Germinal center (tissue), 1 donor: ENCODE measurements around the gene COA7.
"Not testable (repeated sequence)": the region's sequence is repeated elsewhere in the genome, so short reads cannot be mapped to it uniquely, and the experiment has no call there.

Experiments
- DNase-seq: peaks from one replicate; pipeline ENCODE4 v3.0.0; 2012; ENCODE audit warnings: mixed read lengths, low spot score

COA7 gene

GRCh38 chr1:52706136-52706670 lies 8.1 kb upstream of the COA7 start:
- DNase-seq: no peak

- DNase-seq: peak; percentile 90
Measured at GRCh38 chr1:52702886-52703787, 5.0 kb upstream of the COA7 start.

GRCh38 chr1:52695627-52696026 lies 2.5 kb downstream of the COA7 start:
- no peak for DNase-seq

GRCh38 chr1:52693843-52694242 lies 4.3 kb downstream of the COA7 start:
- no peak for DNase-seq

GRCh38 chr1:52693351-52693750 lies 4.8 kb downstream of the COA7 start:
- not testable (repeated sequence) for DNase-seq

- DNase-seq: no peak
Measured at GRCh38 chr1:52692697-52693096, 5.5 kb downstream of the COA7 start.

GRCh38 chr1:52691821-52692220 lies 6.3 kb downstream of the COA7 start:
- DNase-seq: no peak

- DNase-seq: no peak
Measured at GRCh38 chr1:52686830-52687229, 11.3 kb downstream of the COA7 start.

GRCh38 chr1:52686261-52686751 lies 11.8 kb downstream of the COA7 start:
- DNase-seq: peak; percentile 79

GRCh38 chr1:52684545-52684944 lies 13.6 kb downstream of the COA7 start:
- DNase-seq: no peak

- no peak for DNase-seq
Measured at GRCh38 chr1:52683367-52683940, 14.7 kb downstream of the COA7 start.

GRCh38 chr1:52681136-52681535 lies 17.0 kb downstream of the COA7 start:
- DNase-seq: no peak

GRCh38 chr1:52680353-52680752 lies 17.8 kb downstream of the COA7 start:
- no peak for DNase-seq

GRCh38 chr1:52679498-52679897 lies 18.6 kb downstream of the COA7 start:
- no peak for DNase-seq

- DNase-seq: no peak
Measured at GRCh38 chr1:52679048-52679447, 19.1 kb downstream of the COA7 start.

- DNase-seq: no peak
Measured at GRCh38 chr1:52677076-52677806, 20.9 kb downstream of the COA7 start.

GRCh38 chr1:52676249-52676903 lies 21.8 kb downstream of the COA7 start:
- DNase-seq: no peak

- no peak for DNase-seq
Measured at GRCh38 chr1:52674497-52675384, 23.4 kb downstream of the COA7 start.

GRCh38 chr1:52673513-52673912 lies 24.6 kb downstream of the COA7 start:
- DNase-seq: no peak

GRCh38 chr1:52672946-52673345 lies 25.2 kb downstream of the COA7 start:
- DNase-seq: no peak

GRCh38 chr1:52670604-52671003 lies 27.5 kb downstream of the COA7 start:
- no peak for DNase-seq
